Peyer's patch (tissue), 4 donors: Measurements from ENCODE around the gene RADIL.

Experiments
- CTCF ChIP-seq, 6 experiments: fragments of 450-650 bp in 4 of 6; fragments of 200-600 bp in 2 of 6; sonication (generic) in 1 of 6; IDR thresholded peaks; one replicate each; pipeline ENCODE4 v1.5.1; 2017 to 2019; ENCODE audit warnings: antibody characterized with exemption in 6 of 6, mild to moderate bottlenecking in 3 of 6, moderate library complexity in 1 of 6
- POLR2A ChIP-seq, 2 donors: fragments of 450-650 bp; IDR thresholded peaks; one replicate each; pipeline ENCODE4 v1.5.1; 2017; ENCODE audit warnings: antibody characterized with exemption in 2 of 2, mild to moderate bottlenecking in 2 of 2, moderate library complexity in 2 of 2

GRCh38 chr7:4819560-4820404 is 63.7 kb downstream of the RADIL start:
- no peak for TF ChIP-seq CTCF (IDR thresholded peaks at IDR 0.05)
- no peak for TF ChIP-seq POLR2A (IDR thresholded peaks at IDR 0.05)
